Peyer's patch (tissue), 4 donors: ENCODE data around the gene TMED7. TPM values are rescaled to one million over a fixed set of nuclear protein-coding genes. Genes with fewer than 3 reads are reported as not detected.

Experiments
- DNase-seq, 3 donors: peaks; one replicate each; pipeline ENCODE4 v3.0.0-alpha.2; 2017 to 2019
- H3K27ac ChIP-seq, 4 donors: fragments of 200-600 bp; sonication (generic); one replicate each; pipeline ENCODE4 v1.5.1; 2016 to 2019
- H3K27me3 ChIP-seq, 2 donors: fragments of 200-600 bp; sonication (generic); one replicate each; pipeline ENCODE4 v1.5.1; 2019
- H3K36me3 ChIP-seq, 3 donors: fragments of 200-600 bp; sonication (generic); one replicate each; pipeline ENCODE4 v1.5.1; 2016 to 2019
- H3K4me1 ChIP-seq, 4 donors: fragments of 200-600 bp; sonication (generic); one replicate each; pipeline ENCODE4 v1.5.1; 2016 to 2019
- H3K4me3 ChIP-seq, 4 donors: fragments of 200-600 bp; sonication (generic); 1 replicate in 3 of 4; 2 replicates in 1 of 4; pipeline ENCODE4 v1.5.1; 2016 to 2019; ENCODE audit warnings: mild to moderate bottlenecking in 1 of 4
- H3K9me3 ChIP-seq, 4 donors: fragments of 200-600 bp; sonication (generic); one replicate each; pipeline ENCODE4 v1.5.1; 2016 to 2019; ENCODE audit warnings: mild to moderate bottlenecking in 1 of 4
- POLR2A ChIP-seq, 2 donors: fragments of 450-650 bp; IDR thresholded peaks; one replicate each; pipeline ENCODE4 v1.5.1; 2017; ENCODE audit warnings: antibody characterized with exemption in 2 of 2, mild to moderate bottlenecking in 2 of 2, moderate library complexity in 2 of 2
- total RNA-seq, 4 donors: library from RNA; depleted of rRNA; stranded (reverse); fragments of >200 nt; gene quantifications; one replicate each; pipeline ENCODE4 v1.1.0, GENCODE V29; 2016
- TF ChIP-seq, protein P1 (sequence below), 6 experiments: fragments of 450-650 bp in 4 of 6; fragments of 200-600 bp in 2 of 6; sonication (generic) in 1 of 6; IDR thresholded peaks; one replicate each; pipeline ENCODE4 v1.5.1; 2017 to 2019; ENCODE audit warnings: antibody characterized with exemption in 6 of 6, mild to moderate bottlenecking in 3 of 6, moderate library complexity in 1 of 6

Gene TMED7
- total RNA-seq, 4 donors from 2014 or later = 36.3 to 119 (median 99.7) TPM

DNA sequence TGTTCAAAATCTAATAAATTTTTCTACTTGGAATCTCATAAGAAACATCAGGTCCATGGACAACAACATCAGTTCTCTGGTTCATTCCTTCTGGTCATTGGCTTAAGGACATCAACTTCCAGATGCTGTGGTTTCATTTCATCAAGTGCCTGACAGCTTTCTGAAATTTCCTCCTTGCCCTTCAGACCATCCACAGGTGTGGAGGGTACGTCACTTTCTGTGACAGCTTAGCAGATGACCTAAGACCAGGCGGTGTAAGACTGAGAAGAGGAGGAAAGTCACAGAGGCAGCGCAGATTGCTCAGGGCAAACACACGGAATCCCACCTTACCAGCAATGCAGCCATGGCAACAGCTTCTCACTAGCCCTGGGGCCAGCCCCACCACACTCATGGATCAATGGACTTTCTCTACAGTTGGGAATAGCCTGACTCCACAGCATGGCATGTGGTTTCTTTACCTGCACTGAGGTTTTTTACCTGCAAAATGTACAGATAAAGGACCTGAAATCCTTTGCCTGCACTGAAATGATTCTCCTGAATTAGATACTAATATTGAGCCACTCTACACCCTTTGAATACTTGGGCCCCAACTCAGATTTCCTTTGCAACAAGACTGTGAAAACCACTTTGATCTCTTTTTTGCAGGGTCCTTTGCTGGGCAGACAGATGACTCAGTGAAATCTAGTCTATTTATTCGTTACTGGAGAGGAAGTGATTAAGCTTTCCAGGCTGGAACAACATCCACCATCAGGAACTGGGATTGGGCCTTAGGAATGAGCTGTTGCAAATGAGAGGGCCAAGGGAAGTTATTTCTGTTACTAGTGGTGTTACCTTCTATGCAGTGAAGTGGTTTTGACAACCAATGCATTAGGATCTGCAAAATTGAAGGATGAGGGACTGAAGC lies 50.4 kb downstream of the TMED7 start:
- H3K27me3 ChIP-seq = no peaks in the 10 kb centered on the region
- H3K27ac ChIP-seq = no peak overlapping the region
- TF ChIP-seq, protein P1, sequence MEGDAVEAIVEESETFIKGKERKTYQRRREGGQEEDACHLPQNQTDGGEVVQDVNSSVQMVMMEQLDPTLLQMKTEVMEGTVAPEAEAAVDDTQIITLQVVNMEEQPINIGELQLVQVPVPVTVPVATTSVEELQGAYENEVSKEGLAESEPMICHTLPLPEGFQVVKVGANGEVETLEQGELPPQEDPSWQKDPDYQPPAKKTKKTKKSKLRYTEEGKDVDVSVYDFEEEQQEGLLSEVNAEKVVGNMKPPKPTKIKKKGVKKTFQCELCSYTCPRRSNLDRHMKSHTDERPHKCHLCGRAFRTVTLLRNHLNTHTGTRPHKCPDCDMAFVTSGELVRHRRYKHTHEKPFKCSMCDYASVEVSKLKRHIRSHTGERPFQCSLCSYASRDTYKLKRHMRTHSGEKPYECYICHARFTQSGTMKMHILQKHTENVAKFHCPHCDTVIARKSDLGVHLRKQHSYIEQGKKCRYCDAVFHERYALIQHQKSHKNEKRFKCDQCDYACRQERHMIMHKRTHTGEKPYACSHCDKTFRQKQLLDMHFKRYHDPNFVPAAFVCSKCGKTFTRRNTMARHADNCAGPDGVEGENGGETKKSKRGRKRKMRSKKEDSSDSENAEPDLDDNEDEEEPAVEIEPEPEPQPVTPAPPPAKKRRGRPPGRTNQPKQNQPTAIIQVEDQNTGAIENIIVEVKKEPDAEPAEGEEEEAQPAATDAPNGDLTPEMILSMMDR (IDR thresholded peaks at IDR 0.05) = no peak
- no peak for TF ChIP-seq POLR2A (IDR thresholded peaks at IDR 0.05)
- H3K36me3 ChIP-seq = no peaks in the 10 kb centered on the region
- H3K4me3 ChIP-seq = no peak overlapping the region
- no peaks in the 10 kb centered on the region for H3K9me3 ChIP-seq
- no peaks in the 10 kb centered on the region for H3K4me1 ChIP-seq
- DNase-seq = no peak

DNA sequence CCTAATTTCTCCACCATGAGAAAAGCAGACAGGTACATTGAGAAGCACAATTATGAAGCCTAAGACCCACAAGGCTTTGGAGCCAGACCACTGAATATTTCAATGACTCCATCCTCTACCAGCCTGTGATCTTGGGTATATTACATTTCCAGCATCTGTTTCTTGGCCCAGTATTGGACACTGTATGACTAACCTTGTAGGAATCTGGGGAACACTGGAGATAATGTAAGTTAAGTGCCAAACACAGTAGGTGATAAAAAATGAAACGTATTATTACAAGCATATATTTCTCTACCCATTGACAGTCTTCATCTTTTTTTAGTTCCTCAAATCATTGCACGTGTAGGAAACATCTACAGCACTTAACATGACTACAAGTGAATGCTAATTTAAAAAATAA lies 52.7 kb downstream of the TMED7 start:
- no peak for DNase-seq
- H3K36me3 ChIP-seq = no peaks in the 10 kb centered on the region
- H3K27me3 ChIP-seq = no peaks in the 10 kb centered on the region
- no peaks in the 10 kb centered on the region for H3K9me3 ChIP-seq
- no peak for TF ChIP-seq POLR2A (IDR thresholded peaks at IDR 0.05)
- TF ChIP-seq, protein P1 (IDR thresholded peaks at IDR 0.05) = no peak
- H3K4me1 ChIP-seq = no peaks in the 10 kb centered on the region
- H3K4me3 ChIP-seq = no peak overlapping the region
- H3K27ac ChIP-seq = no peak overlapping the region

DNA sequence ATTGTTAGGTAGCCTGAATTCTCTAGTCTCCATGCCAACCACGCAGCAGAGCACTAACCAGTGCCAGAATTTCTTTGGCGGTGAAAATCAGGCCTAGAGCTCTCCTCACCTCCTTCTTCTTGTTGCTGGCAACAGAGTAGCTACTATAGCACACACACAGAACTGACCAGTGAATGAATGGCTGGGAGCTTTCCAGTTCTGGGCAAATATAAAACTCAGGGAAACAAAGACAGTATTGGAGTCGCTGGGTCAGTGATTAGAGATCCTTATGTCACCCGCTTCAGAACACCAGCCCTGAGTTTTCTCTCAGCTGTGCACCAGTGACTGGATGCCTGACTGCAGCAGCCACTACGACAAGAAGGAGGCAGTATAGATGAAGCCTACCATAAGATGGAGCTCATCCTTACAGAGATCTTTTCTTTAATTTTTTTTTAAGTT lies 54.4 kb downstream of the TMED7 start:
- no peaks in the 10 kb centered on the region for H3K4me1 ChIP-seq
- no peaks in the 10 kb centered on the region for H3K27me3 ChIP-seq
- H3K4me3 ChIP-seq = no peak overlapping the region
- DNase-seq = no peak
- H3K27ac ChIP-seq = no peak overlapping the region
- H3K36me3 ChIP-seq = no peaks in the 10 kb centered on the region
- no peaks in the 10 kb centered on the region for H3K9me3 ChIP-seq
- TF ChIP-seq, protein P1 (IDR thresholded peaks at IDR 0.05) = no peak
- TF ChIP-seq POLR2A (IDR thresholded peaks at IDR 0.05) = no peak

DNA sequence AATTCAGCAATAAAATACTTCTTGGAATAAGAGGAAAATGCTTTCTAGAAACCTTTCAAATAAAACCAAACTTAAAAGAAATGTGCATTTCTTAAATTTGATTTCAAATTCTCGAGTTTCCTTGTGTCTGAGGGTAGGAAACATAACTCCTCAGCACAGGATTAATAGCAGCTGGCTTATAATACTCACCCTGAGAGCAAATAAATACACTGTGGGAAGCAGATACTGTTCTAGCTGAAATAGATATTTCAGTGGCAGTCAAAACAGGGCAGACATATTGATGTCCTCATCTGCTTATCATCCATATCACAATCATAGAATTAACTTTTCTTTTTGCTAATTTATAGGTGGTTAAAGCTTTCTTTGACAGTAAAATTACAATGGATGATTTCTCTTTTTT lies 57.2 kb downstream of the TMED7 start:
- Histone ChIP-seq H3K4me1 (no peaks in the 10 kb centered on the region), H3K27me3 (no peaks in the 10 kb centered on the region), H3K4me3 (no peak overlapping the region), H3K36me3 (no peaks in the 10 kb centered on the region), H3K9me3 (no peaks in the 10 kb centered on the region), H3K27ac (no peak overlapping the region)
- no peak for DNase-seq
- no peak for TF ChIP-seq POLR2A (IDR thresholded peaks at IDR 0.05)
- TF ChIP-seq, protein P1 (IDR thresholded peaks at IDR 0.05) = no peak

- H3K4me1 ChIP-seq = no peaks in the 10 kb centered on the region
- no peaks in the 10 kb centered on the region for H3K9me3 ChIP-seq
- no peak for DNase-seq
- no peak overlapping the region for H3K4me3 ChIP-seq
- TF ChIP-seq, protein P1 (IDR thresholded peaks at IDR 0.05) = no peak
- no peak for TF ChIP-seq POLR2A (IDR thresholded peaks at IDR 0.05)
- H3K27ac ChIP-seq = no peak overlapping the region
- no peaks in the 10 kb centered on the region for H3K27me3 ChIP-seq
- H3K36me3 ChIP-seq = no peaks in the 10 kb centered on the region
Observed at GRCh38 chr5:115565233-115565632, 60.6 kb downstream of the TMED7 start.

Other genes starting within 250 kb of the TMED7 start
- gene FEM1C, start 81.3 kb downstream of the TMED7 start, total RNA-seq = 10 to 100 TPM; 17.3 to 31.9 (median 28.2) TPM
- 1 to 10 TPM in 1 of 4 donors, under 1 TPM in 1, not detected in 2; 0.80 to 3.3 TPM for gene TICAM2, start 23.6 kb downstream of the TMED7 start, total RNA-seq
- 10 to 100 TPM in 1 of 4 donors, 1 to 10 TPM in 3; 1.2 to 10.7 (median 3.2) TPM for gene CDO1, start 190.6 kb upstream of the TMED7 start, total RNA-seq
- gene ATG12, start 215.5 kb upstream of the TMED7 start, total RNA-seq = 10 to 100 TPM; 37.1 to 46.1 (median 41.8) TPM
- 100 to 1,000 TPM in 1 of 4 donors, 10 to 100 TPM in 3; 47.2 to 113 (median 77.9) TPM for gene AP3S1, start 215.9 kb upstream of the TMED7 start, total RNA-seq